Heart right ventricle (tissue), 16 donors: ENCODE data around the gene TMEM273. TPM values are rescaled to one million over a fixed set of nuclear protein-coding genes. Genes with fewer than 3 reads are reported as not detected.

Experiments used
- ATAC-seq, 8 donors: fragments of 200-7000 bp; cut with Tn5 transposase; one replicate each; pipeline ENCODE4 v1.9.1; 2020; ENCODE audit warnings: mild to moderate bottlenecking in 8 of 8, moderate library complexity in 8 of 8, moderate number of reproducible peaks in 1 of 8
- DNase-seq, 2 donors: peaks; one replicate each; pipeline ENCODE4 v3.0.0-alpha.2; 2020
- H3K27ac ChIP-seq, 10 donors: fragments of 200-600 bp; sonication (generic) in 2 of 10; one replicate each; pipeline versions ENCODE4 v1.5.0 to v1.8.0; 2020 to 2022; ENCODE audit warnings: mild to moderate bottlenecking in 3 of 10
- H3K27me3 ChIP-seq, 7 donors: fragments of 200-600 bp; one replicate each; pipeline ENCODE4 v1.8.0; 2021 to 2022; ENCODE audit warnings: mild to moderate bottlenecking in 2 of 7
- H3K36me3 ChIP-seq, 9 donors: fragments of 200-600 bp; sonication (generic) in 1 of 9; one replicate each; pipeline versions ENCODE4 v1.5.0 to v1.8.0; 2020 to 2022; ENCODE audit warnings: mild to moderate bottlenecking in 2 of 9
- H3K4me1 ChIP-seq, 9 donors: fragments of 200-600 bp; sonication (generic) in 1 of 9; one replicate each; pipeline versions ENCODE4 v1.5.0 to v1.8.0; 2020 to 2022; ENCODE audit warnings: mild to moderate bottlenecking in 4 of 9
- H3K4me3 ChIP-seq, 10 donors: fragments of 200-600 bp; sonication (generic) in 2 of 10; one replicate each; pipeline versions ENCODE4 v1.5.0 to v1.8.0; 2020 to 2022; ENCODE audit warnings: mild to moderate bottlenecking in 7 of 10, moderate library complexity in 2 of 10
- H3K9me3 ChIP-seq, 11 donors: fragments of 200-600 bp in 10 of 11; sonication (generic) in 2 of 11; one replicate each; pipeline versions ENCODE4 v1.5.0 to v1.8.0; 2013 to 2022; ENCODE audit warnings: mild to moderate bottlenecking in 2 of 11, control low read depth in 1 of 11, moderate library complexity in 1 of 11
- CTCF ChIP-seq, 9 donors: fragments of 200-600 bp; sonication (generic) in 2 of 9; IDR thresholded peaks; one replicate each; pipeline versions ENCODE4 v1.5.0 to v1.8.0; 2021 to 2022; ENCODE audit warnings: antibody characterized with exemption in 9 of 9, mild to moderate bottlenecking in 5 of 9, moderate library complexity in 1 of 9
- WGBS, 2 donors: extraction: QIAGEN DNeasy Blood & Tissue Kit; methylation state at CpG; one replicate each; pipeline ENCODE4 v1.1.7; 2013; ENCODE audit warnings: inconsistent platforms in 1 of 2; 5-methylcytosine and 5-hydroxymethylcytosine counted together
- intact Hi-C, 10 donors: fragments of 100-400 bp; cut with DNase I; formaldehyde crosslinking; loops; one replicate each; pipeline versions ENCODE4 v1.11.1 to v1.14.2; 2022
- polyA plus RNA-seq, 2 donors: library from polyadenylated mRNA; stranded (reverse); fragments of 200-250 nt; gene quantifications; one replicate each; pipeline ENCODE4 v1.2.3, GENCODE V29; 2013
- total RNA-seq, 10 donors: library from RNA; stranded (reverse); fragmentation: NEBNext Ultra II Directional in 3 of 10; extraction: Animal tissue kit (Norgen Biotek cat#: 25700) in 3 of 10; gene quantifications; one replicate each; pipeline versions ENCODE4 v1.2.1 to v1.2.4, GENCODE V29; 2021 to 2023
- donor health status: Arrhythmogenic right ventricular cardiomyopathy.
- donor health status: ischemic (EF 13 %, LVEDD 7.1; RV severe dilation, severe dysfunction).
- donor health status: healthy with polysubstance abuse.
- donor health status: DM: no; HTN: yes; CAD: no.
- donor health status: DM: no; HTN: no; CAD: no.
- donor health status: ischemic (EF 25% LVEDD 6.9; RV normal size, moderate dysfunction).
- donor health status: ischemic (EF 25% LVEDD 5.7; RV mildly dilated, moderate dysfunction).
- donor health status: healthy.
- donor health status: DM: yes; HTN: yes; CAD: no.
- donor health status: Ischemic cardiomyopathy.
- donor health status: ischemic (EF 35%, LVEDD 5.7; RV mildly dilated, moderate dysfunction).
- donor health status: nonischemic (EF 11% LVEDD 7.7; RV severe dilation, severe dysfunction).
- donor health status: DM: yes; HTN: yes; CAD: no.
- donor health status: PGD.
- donor health status: ischemic (EF 29% LVEDD 5.4; RV normal size, mild dysfunction).
- donor health status: nonischemic (EF 23%, LVEDD 6.1; RV moderate dilation, normal function).

TMEM273 gene
- total and polyA plus RNA-seq, 12 donors = 10.9 to 28.5 (median 19.0) TPM

- DNase-seq = no peak
- no peak for TF ChIP-seq CTCF (IDR thresholded peaks at IDR 0.05)
- no peak for ATAC-seq
- no peak overlapping the region for H3K4me3 ChIP-seq
- no peaks in the 10 kb centered on the region for H3K9me3 ChIP-seq
- H3K27ac ChIP-seq = no peak overlapping the region
- H3K36me3 ChIP-seq = peaks cover 0 to 70% (median 0%) of the 10 kb centered on the region in 9 donors
- no peaks in the 10 kb centered on the region for H3K27me3 ChIP-seq
- 96 to 100% methylated on average over 4 of the region's 4 CpGs for WGBS, 2 donors
- intact Hi-C loops = loop anchor here (1.0 to 10.0 kb wide), 11 partner anchors 161 to 609 kb away; no protein-coding TSS in a partner anchor
- peaks cover 0 to 35% (median 13%) of the 10 kb centered on the region in 9 donors for H3K4me1 ChIP-seq
Observed at GRCh38 chr10:49163741-49164140, 24.4 kb downstream of the TMEM273 start.

- ATAC-seq (no peak), DNase-seq (no peak)
- Histone ChIP-seq H3K4me1 (peaks cover 0 to 30% (median 8%) of the 10 kb centered on the region in 9 donors), H3K27me3 (no peaks in the 10 kb centered on the region), H3K9me3 (no peaks in the 10 kb centered on the region), H3K27ac (no peak overlapping the region), H3K36me3 (peaks cover 0 to 77% (median 0%) of the 10 kb centered on the region in 9 donors), H3K4me3 (no peak overlapping the region)
- no peak for TF ChIP-seq CTCF (IDR thresholded peaks at IDR 0.05)
- 87 to 92% methylated on average over 8 of the region's 8 CpGs for WGBS, 2 donors
- intact Hi-C loops = loop anchor here (1.0 to 10.0 kb wide), 10 partner anchors 161 to 608 kb away; no protein-coding TSS in a partner anchor
Observed at GRCh38 chr10:49162761-49163310, 25.4 kb downstream of the TMEM273 start.

- Histone ChIP-seq H3K27ac (no peak overlapping the region), H3K4me1 (peaks cover 0 to 23% (median 7%) of the 10 kb centered on the region in 9 donors), H3K9me3 (no peaks in the 10 kb centered on the region), H3K27me3 (no peaks in the 10 kb centered on the region), H3K36me3 (peaks cover 0 to 73% (median 0%) of the 10 kb centered on the region in 9 donors), H3K4me3 (no peak overlapping the region)
- intact Hi-C loops = loop anchor here (1.0 to 10.0 kb wide), 10 partner anchors 160 to 607 kb away; no protein-coding TSS in a partner anchor
- TF ChIP-seq CTCF (IDR thresholded peaks at IDR 0.05) = no peak
- WGBS, 2 donors = 84 to 89% methylated on average over 5 of the region's 5 CpGs
- no peak for ATAC-seq
- DNase-seq = no peak
Observed at GRCh38 chr10:49162063-49162462, 26.1 kb downstream of the TMEM273 start.

- intact Hi-C loops = loop anchor here (1.0 to 10.0 kb wide), 10 partner anchors 159 to 607 kb away; no protein-coding TSS in a partner anchor
- no peaks in the 10 kb centered on the region for H3K9me3 ChIP-seq
- H3K4me1 ChIP-seq = peaks cover 0 to 17% (median 7%) of the 10 kb centered on the region in 9 donors
- WGBS, 2 donors = 50 to 57% methylated on average over 8 of the region's 8 CpGs
- H3K36me3 ChIP-seq = peaks cover 0 to 72% (median 0%) of the 10 kb centered on the region in 9 donors
- no peak for DNase-seq
- ATAC-seq = peak in 7 of 8 donors; percentile 48 to 77 (median 71)
- H3K27me3 ChIP-seq = no peaks in the 10 kb centered on the region
- no peak overlapping the region for H3K4me3 ChIP-seq
- peak in 7 of 9 donors; percentile 45 to 70 (median 57) for TF ChIP-seq CTCF (IDR thresholded peaks at IDR 0.05)
- no peak overlapping the region for H3K27ac ChIP-seq
Observed at GRCh38 chr10:49161411-49161997, 26.7 kb downstream of the TMEM273 start.
